ENCODE measurements around the gene NENF. TPM values are rescaled to one million over a fixed set of nuclear protein-coding genes. Genes with fewer than 3 reads are reported as not detected.

NENF gene
- polyA plus RNA-seq, 1 donor from 2014 or later, result 7.9 TPM

- Histone ChIP-seq H3K9ac (ENCODE audit: low read length) (no peak overlapping the region), H3K9me2 (ENCODE audit: insufficient read depth, low read length) (no peaks in the 10 kb centered on the region), H3K9me3 (ENCODE audit: low read length) (no peaks in the 10 kb centered on the region), H3K27me3 (ENCODE audit: insufficient read depth, low read depth, low read length) (no peaks in the 10 kb centered on the region), H3K79me2 (replicated peaks; ENCODE audit: insufficient read depth, low read length) (no peaks in the 10 kb centered on the region), H4K20me1 (ENCODE audit: insufficient read depth) (no peaks in the 10 kb centered on the region), H3F3A (ENCODE audit: insufficient read depth, low read length, poor library complexity, severe bottlenecking) (no peaks in the 10 kb centered on the region), H3K4me3 (ENCODE audit: low read length) (no peak overlapping the region), H3K36me3 (ENCODE audit: insufficient read depth, low read length) (no peaks in the 10 kb centered on the region), H3K27ac (ENCODE audit: low read length) (no peak overlapping the region), H2AFZ (ENCODE audit: low read depth, low read length) (no peak overlapping the region), H3K4me2 (ENCODE audit: low read length) (no peak overlapping the region)
- TF ChIP-seq SMC3 (conservative IDR thresholded peaks at IDR 0.05; ENCODE audit: poor library complexity) (no peak), REST (IDR thresholded peaks at IDR 0.05; ENCODE audit: borderline replicate concordance) (no peak), EP300 (conservative IDR thresholded peaks at IDR 0.05; ENCODE audit: poor library complexity, severe bottlenecking) (no peak), MXI1 (conservative IDR thresholded peaks at IDR 0.05; ENCODE audit: poor library complexity, severe bottlenecking) (no peak), POLR2AphosphoS5 (IDR thresholded peaks at IDR 0.05) (no peak), RAD21 (conservative IDR thresholded peaks at IDR 0.05) (no peak), TAF1 (IDR thresholded peaks at IDR 0.05; ENCODE audit: low read depth) (no peak), CTCF (IDR thresholded peaks at IDR 0.05; ENCODE audit: poor library complexity, severe bottlenecking) (no peak)
Observed at GRCh38 chr1:212461916-212462660, 29.4 kb downstream of the NENF start.

GRCh38 chr1:212463565-212464285, 31.0 kb downstream of the NENF start:
- H3K79me2 ChIP-seq (replicated peaks; ENCODE audit: insufficient read depth, low read length), result no peaks in the 10 kb centered on the region
- H3K27me3 ChIP-seq (ENCODE audit: insufficient read depth, low read depth, low read length), result no peaks in the 10 kb centered on the region
- H3K9me2 ChIP-seq (ENCODE audit: insufficient read depth, low read length), result no peaks in the 10 kb centered on the region
- no peak overlapping the region for H3K4me3 ChIP-seq (ENCODE audit: low read length)
- no peak overlapping the region for H3K9ac ChIP-seq (ENCODE audit: low read length)
- H3F3A ChIP-seq (ENCODE audit: insufficient read depth, low read length, poor library complexity, severe bottlenecking), result no peaks in the 10 kb centered on the region
- H3K4me2 ChIP-seq (ENCODE audit: low read length), result no peak overlapping the region
- no peaks in the 10 kb centered on the region for H3K36me3 ChIP-seq (ENCODE audit: insufficient read depth, low read length)
- H3K9me3 ChIP-seq (ENCODE audit: low read length), result no peaks in the 10 kb centered on the region
- TF ChIP-seq EP300 (conservative IDR thresholded peaks at IDR 0.05; ENCODE audit: poor library complexity, severe bottlenecking) (no peak), TAF1 (IDR thresholded peaks at IDR 0.05; ENCODE audit: low read depth) (no peak), MXI1 (conservative IDR thresholded peaks at IDR 0.05; ENCODE audit: poor library complexity, severe bottlenecking) (no peak), CTCF (IDR thresholded peaks at IDR 0.05; ENCODE audit: poor library complexity, severe bottlenecking) (no peak), SMC3 (conservative IDR thresholded peaks at IDR 0.05; ENCODE audit: poor library complexity) (no peak), REST (IDR thresholded peaks at IDR 0.05; ENCODE audit: borderline replicate concordance) (no peak), RAD21 (conservative IDR thresholded peaks at IDR 0.05) (no peak), POLR2AphosphoS5 (IDR thresholded peaks at IDR 0.05) (no peak), EZH2 (IDR thresholded peaks at IDR 0.05; ENCODE audit: borderline replicate concordance, insufficient read depth, low read length, poor library complexity, severe bottlenecking) (no peak)
- H4K20me1 ChIP-seq (ENCODE audit: insufficient read depth), result no peaks in the 10 kb centered on the region
- no peak overlapping the region for H2AFZ ChIP-seq (ENCODE audit: low read depth, low read length)
- H3K27ac ChIP-seq (ENCODE audit: low read length), result no peak overlapping the region

All from neural cell (in vitro differentiated cells).